HepG2 (cell line): ENCODE data around the gene PREX1. TPM values are rescaled to one million over a fixed set of nuclear protein-coding genes. Genes with fewer than 3 reads are reported as not detected.

Experiments used
- ATAC-seq: fragments of 200-7000 bp; cut with Tn5 transposase; 3 replicates; pipeline ENCODE4 v1.9.1; 2020; ENCODE audit warnings: mild to moderate bottlenecking, moderate library complexity
- BruUV-seq: library from RNA; stranded (reverse); fragments of 400-500 nt; replicated peaks from 2 replicates; lab custom pipeline; 2021; lab: Mats Ljungman, UMichigan
- CTCF ChIA-PET: fragments of 300-600 bp; formaldehyde crosslinking; extraction: SDS; loops from one replicate; lab custom pipeline; 2021; ENCODE audit warnings: low total read pairs, inconsistent platforms, low intra/inter-chr PET ratio; lab: Yijun Ruan, JAX
- POLR2A ChIA-PET: fragments of 350-600 bp; sonication (Branson Sonifier 250); formaldehyde crosslinking; loops from one replicate; lab custom pipeline; 2020; ENCODE audit warnings: antibody characterized with exemption, inconsistent platforms; lab: Yijun Ruan, JAX
- DNase-seq: peaks from one replicate; pipeline ENCODE4 v3.0.0-alpha.2; 2015; ENCODE audit warnings: low spot score
- FAIRE-seq: peaks from 3 replicates; lab custom pipeline; 2011; peaks lifted over from hg19 to GRCh38; lab: Jason Lieb, UNC
- H2AFZ ChIP-seq: one replicate; pipeline ENCODE4 v1.6.1; 2011; ENCODE audit warnings: low read length, inconsistent platforms
- H3K27ac ChIP-seq: fragments of 300-600 bp; 3 replicates; pipeline ENCODE4 v1.8.0; 2011; ENCODE audit warnings: mixed run types, mild to moderate bottlenecking, mixed read lengths, low read length, inconsistent platforms; ENCODE audit not compliant: insufficient read depth; ENCODE audit errors: extremely low read length
- H3K27me3 ChIP-seq, 2 experiments: fragments of 200-600 bp in 1 of 2; 2 replicates in 1 of 2; 3 replicates in 1 of 2; pipeline versions ENCODE4 v1.6.0 to v1.8.0; 2011; ENCODE audit warnings: low read length in 2 of 2, mild to moderate bottlenecking in 2 of 2, moderate library complexity in 2 of 2, inconsistent platforms in 1 of 2; ENCODE audit not compliant: insufficient read depth in 2 of 2, control insufficient read depth in 1 of 2
- H3K36me3 ChIP-seq, 2 experiments: fragments of 200-600 bp in 1 of 2; replicated peaks in 1 of 2; 2 replicates in 1 of 2; 3 replicates in 1 of 2; pipeline versions ENCODE4 v1.5.1 to v1.8.0; 2011; ENCODE audit warnings: low read length in 2 of 2, inconsistent platforms in 1 of 2; ENCODE audit not compliant: insufficient read depth in 2 of 2, control insufficient read depth in 1 of 2
- H3K4me1 ChIP-seq: 2 replicates; pipeline ENCODE4 v1.5.1; 2012; ENCODE audit warnings: low read length, inconsistent platforms; ENCODE audit not compliant: insufficient read depth
- H3K4me2 ChIP-seq: 2 replicates; pipeline ENCODE4 v1.6.0; 2011; ENCODE audit warnings: low read depth, low read length, inconsistent platforms
- H3K4me3 ChIP-seq, 3 experiments: fragments of 200-600 bp in 1 of 3; sonication (generic), shearing (Covaris generic) in 1 of 3; replicated peaks in 1 of 3; 2 replicates each; pipeline ENCODE4 v1.5.1; 2011 to 2016; ENCODE audit warnings: low read length in 3 of 3, inconsistent platforms in 2 of 3, low read depth in 2 of 3, mild to moderate bottlenecking in 2 of 3, control low read depth in 1 of 3, mixed read lengths in 1 of 3; ENCODE audit not compliant: insufficient read depth in 1 of 3
- H3K79me2 ChIP-seq: one replicate; pipeline ENCODE4 v1.6.1; 2011; ENCODE audit warnings: low read length, inconsistent platforms; ENCODE audit not compliant: insufficient read depth
- H3K9ac ChIP-seq: 2 replicates; pipeline ENCODE4 v1.6.0; 2011; ENCODE audit warnings: mild to moderate bottlenecking, low read depth, low read length, inconsistent platforms; ENCODE audit not compliant: insufficient read depth
- H3K9me3 ChIP-seq: 2 replicates; pipeline ENCODE4 v1.5.1; 2012; ENCODE audit warnings: mild to moderate bottlenecking, low read length
- H4K20me1 ChIP-seq: 2 replicates; pipeline ENCODE4 v1.6.0; 2011; ENCODE audit warnings: inconsistent platforms, mild to moderate bottlenecking, low read length, moderate library complexity; ENCODE audit not compliant: insufficient read depth
- SNAPC4 ChIP-seq: sonication (generic); formaldehyde crosslinking; IDR thresholded peaks from 2 replicates; pipeline ENCODE4 v1.4.0; 2020; ENCODE audit warnings: mild to moderate bottlenecking, missing genetic modification reagents
- TCF12 ChIP-seq, 2 experiments: fragments of 450-650 bp in 1 of 2; sonication (generic) in 1 of 2; formaldehyde crosslinking in 1 of 2; IDR thresholded peaks; 2 replicates each; pipeline versions ENCODE4 v1.6.1 to v1.8.0; 2017 to 2022; ENCODE audit warnings: antibody characterized with exemption in 1 of 2, mild to moderate bottlenecking in 1 of 2, missing genetic modification reagents in 1 of 2, moderate library complexity in 1 of 2
- ZC3H13 ChIP-seq: sonication (generic); formaldehyde crosslinking; IDR thresholded peaks from 2 replicates; pipeline ENCODE4 v1.8.1; 2023; ENCODE audit warnings: mild to moderate bottlenecking, missing genetic modification reagents, moderate library complexity
- ZFYVE20 ChIP-seq: sonication (generic); formaldehyde crosslinking; IDR thresholded peaks from 2 replicates; pipeline ENCODE4 v1.8.0; 2023; ENCODE audit warnings: low read depth, mild to moderate bottlenecking, moderate library complexity, missing genetic modification reagents, borderline replicate concordance
- ZNF549 ChIP-seq: sonication (generic); formaldehyde crosslinking; IDR thresholded peaks from 2 replicates; pipeline ENCODE4 v1.5.0; 2020; ENCODE audit warnings: missing genetic modification reagents
- ZNF558 ChIP-seq: sonication (generic); formaldehyde crosslinking; IDR thresholded peaks from 2 replicates; pipeline ENCODE4 v1.9.0; 2022; ENCODE audit warnings: mild to moderate bottlenecking, missing genetic modification reagents, borderline replicate concordance
- WGBS: methylation state at CpG from one replicate; pipeline ENCODE4 v1.1.6; 2017; ENCODE audit warnings: low lambda C conversion rate; 5-methylcytosine and 5-hydroxymethylcytosine counted together
- in situ Hi-C: cut with HindIII; loops from 2 replicates; pipeline ENCODE4 v1.10.0; 2017; ENCODE audit warnings: low pct_unique_long_range_greater_than_20kb; ENCODE audit not compliant: extremely low pct_ligation_motif_present
- intact Hi-C: fragments of 100-400 bp; cut with micrococcal nuclease; formaldehyde crosslinking; loops from one replicate; pipeline ENCODE4 v1.10.0; 2022; ENCODE audit not compliant: unreplicated experiment
- polyA plus RNA-seq, 8 experiments: library from polyadenylated mRNA; depleted of rRNA in 3 of 8; stranded (reverse) in 7 of 8; unstranded in 1 of 8; fragments of >200 nt; fragmentation: Illumina TruSeq in 4 of 8; extraction: Trizol in 4 of 8; gene quantifications; 2 replicates each; pipeline versions ENCODE4 v1.2.1 to v1.2.3, GENCODE V29; 2011 to 2016; ENCODE audit warnings: low read depth in 4 of 8, missing spikeins in 1 of 8, mixed read lengths in 1 of 8; ENCODE audit not compliant: insufficient read depth in 1 of 8
- total RNA-seq, 5 experiments: library from RNA; depleted of rRNA; stranded (reverse); fragments of >200 nt; fragmentation: Illumina TruSeq; extraction: Trizol; gene quantifications; 2 replicates each; pipeline ENCODE4 v1.2.3, GENCODE V29; 2016; ENCODE audit warnings: low read depth in 1 of 5
- TF ChIP-seq, protein P1 (sequence below): sonication (generic); formaldehyde crosslinking; IDR thresholded peaks from 2 replicates; pipeline ENCODE4 v1.5.0; 2020; ENCODE audit warnings: mild to moderate bottlenecking, missing genetic modification reagents, moderate library complexity
- TF ChIP-seq, protein P2 (sequence below): sonication (generic); formaldehyde crosslinking; IDR thresholded peaks from 2 replicates; pipeline ENCODE4 v1.8.1; 2023; ENCODE audit warnings: mild to moderate bottlenecking, missing genetic modification reagents, borderline replicate concordance

PREX1 gene
- total and polyA plus RNA-seq, 2 of the 13 experiments (the other 11 are each of a cell fraction or from before 2014, with no cell fraction given): 0.02 to 0.04 TPM

DNA sequence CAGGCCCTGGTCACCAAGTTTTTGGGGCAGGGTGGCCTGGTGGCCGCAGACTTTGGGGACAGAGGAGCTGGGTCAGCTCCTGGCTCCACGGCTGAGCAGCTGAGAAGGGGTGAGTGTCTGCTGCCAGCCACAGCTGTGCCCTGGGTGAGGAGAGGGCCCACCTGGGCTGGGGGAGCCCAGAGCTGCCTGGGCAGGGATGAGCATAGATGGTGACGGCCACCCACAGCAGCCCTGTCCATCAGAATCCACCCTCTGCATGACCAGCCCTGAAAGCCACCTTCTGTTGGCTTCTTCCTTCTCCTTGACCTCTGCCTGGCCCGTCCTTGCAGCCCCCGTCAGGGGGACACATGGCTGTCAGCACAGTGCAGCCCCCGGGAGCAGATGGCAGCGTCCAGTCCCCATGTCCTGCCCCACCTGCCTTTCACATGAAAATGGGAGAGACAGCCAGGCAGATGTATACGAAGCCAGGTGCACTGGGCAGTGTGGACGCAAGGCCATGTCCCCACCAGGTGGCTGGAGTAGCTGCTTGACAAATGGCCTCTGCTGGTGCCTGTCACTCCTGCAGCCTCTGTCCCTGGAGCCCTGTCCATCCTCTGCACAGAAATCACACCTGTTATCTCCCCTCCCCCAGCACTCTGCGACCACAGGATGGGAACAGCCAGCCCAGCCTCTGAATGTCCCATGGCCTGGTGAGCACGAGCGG is 220.8 kb downstream of the PREX1 start:
- ChIA-PET CTCF (no interaction called here), POLR2A (no interaction called here)
- no TSS peak for BruUV-seq
- FAIRE-seq (no peak), DNase-seq (no peak), ATAC-seq (peak; percentile 69)
- no peak overlapping the region for H3K27ac ChIP-seq
- 21% methylated on average over 11 of the region's 12 CpGs for WGBS
- no peak overlapping the region for H3K4me2 ChIP-seq
- H3K27me3 ChIP-seq: peaks cover 7 to 16% of the 10 kb centered on the region in 2 experiments; a peak in 2 of 5 replicates
- intact Hi-C loops: no loop called here
- no peak for TF ChIP-seq TCF12 (IDR thresholded peaks at IDR 0.05)
- TF ChIP-seq TCF12 (CRISPR knock-in tag; IDR thresholded peaks at IDR 0.05): no peak
- TF ChIP-seq, protein P1, sequence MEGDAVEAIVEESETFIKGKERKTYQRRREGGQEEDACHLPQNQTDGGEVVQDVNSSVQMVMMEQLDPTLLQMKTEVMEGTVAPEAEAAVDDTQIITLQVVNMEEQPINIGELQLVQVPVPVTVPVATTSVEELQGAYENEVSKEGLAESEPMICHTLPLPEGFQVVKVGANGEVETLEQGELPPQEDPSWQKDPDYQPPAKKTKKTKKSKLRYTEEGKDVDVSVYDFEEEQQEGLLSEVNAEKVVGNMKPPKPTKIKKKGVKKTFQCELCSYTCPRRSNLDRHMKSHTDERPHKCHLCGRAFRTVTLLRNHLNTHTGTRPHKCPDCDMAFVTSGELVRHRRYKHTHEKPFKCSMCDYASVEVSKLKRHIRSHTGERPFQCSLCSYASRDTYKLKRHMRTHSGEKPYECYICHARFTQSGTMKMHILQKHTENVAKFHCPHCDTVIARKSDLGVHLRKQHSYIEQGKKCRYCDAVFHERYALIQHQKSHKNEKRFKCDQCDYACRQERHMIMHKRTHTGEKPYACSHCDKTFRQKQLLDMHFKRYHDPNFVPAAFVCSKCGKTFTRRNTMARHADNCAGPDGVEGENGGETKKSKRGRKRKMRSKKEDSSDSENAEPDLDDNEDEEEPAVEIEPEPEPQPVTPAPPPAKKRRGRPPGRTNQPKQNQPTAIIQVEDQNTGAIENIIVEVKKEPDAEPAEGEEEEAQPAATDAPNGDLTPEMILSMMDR (CRISPR knock-in tag): peak; percentile 24; the same call in 1 of the 2 replicates
- no peaks in the 10 kb centered on the region for H3K36me3 ChIP-seq
- no peaks in the 10 kb centered on the region for H3K9me3 ChIP-seq
- H4K20me1 ChIP-seq: no peaks in the 10 kb centered on the region
- H3K4me1 ChIP-seq: peaks cover 20% of the 10 kb centered on the region
- no peak overlapping the region for H3K4me3 ChIP-seq
- H2AFZ ChIP-seq: no peak overlapping the region
- in situ Hi-C loops: loop anchor here (25.0 kb wide), 1 partner anchor 195 kb away; no protein-coding TSS in a partner anchor
- H3K79me2 ChIP-seq: no peaks in the 10 kb centered on the region
- no peak overlapping the region for H3K9ac ChIP-seq

DNA sequence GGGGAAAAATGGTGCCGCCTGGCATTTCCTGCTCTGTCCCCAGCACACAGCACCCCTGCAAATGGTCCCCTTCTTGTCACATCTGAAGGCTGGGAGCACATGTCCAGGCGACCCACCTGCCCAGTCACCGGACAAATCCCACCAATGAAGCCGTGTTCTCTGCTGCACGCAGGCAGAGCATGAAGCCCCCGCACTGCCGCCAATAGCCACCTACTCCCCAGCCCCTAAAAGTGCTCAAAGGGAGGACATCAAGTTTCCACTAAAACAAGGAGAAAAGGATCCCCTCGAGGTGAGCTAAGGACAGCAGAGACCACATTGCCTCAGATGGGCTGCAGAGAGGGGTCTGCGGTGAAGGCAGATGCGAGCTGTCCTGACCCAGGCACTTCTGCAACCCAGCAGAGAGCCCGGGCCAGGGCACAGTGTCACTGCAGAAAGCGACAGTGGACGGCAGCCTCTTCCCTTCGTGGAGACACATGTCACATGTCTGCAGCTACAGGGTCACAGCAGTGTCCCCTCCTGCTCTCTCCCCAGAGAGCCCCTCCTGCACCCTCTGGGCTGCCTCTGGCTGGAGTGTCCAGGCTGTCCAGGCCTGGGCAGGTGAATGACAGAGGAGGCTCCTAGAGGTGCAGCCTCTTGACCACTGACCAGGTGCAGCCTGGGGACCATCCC is 221.5 kb downstream of the PREX1 start:
- in situ Hi-C loops (loop anchor here (25.0 kb wide), 1 partner anchor 194 kb away; no protein-coding TSS in a partner anchor), intact Hi-C loops (no loop called here)
- ChIA-PET POLR2A (no interaction called here), CTCF (no interaction called here)
- no peaks in the 10 kb centered on the region for H4K20me1 ChIP-seq
- no peak overlapping the region for H3K27ac ChIP-seq
- H3K4me1 ChIP-seq: peaks cover 20% of the 10 kb centered on the region
- ATAC-seq (peak; percentile 42), FAIRE-seq (no peak), DNase-seq (no peak)
- no peak overlapping the region for H2AFZ ChIP-seq
- H3K79me2 ChIP-seq: no peaks in the 10 kb centered on the region
- no peak overlapping the region for H3K9ac ChIP-seq
- H3K36me3 ChIP-seq: no peaks in the 10 kb centered on the region
- no TSS peak for BruUV-seq
- H3K4me3 ChIP-seq: no peak overlapping the region
- WGBS: 51% methylated on average over 10 of the region's 14 CpGs
- H3K4me2 ChIP-seq: no peak overlapping the region
- peaks cover 7 to 16% of the 10 kb centered on the region in 2 experiments; a peak in 2 of 5 replicates for H3K27me3 ChIP-seq
- no peaks in the 10 kb centered on the region for H3K9me3 ChIP-seq
- TF ChIP-seq, protein P2, sequence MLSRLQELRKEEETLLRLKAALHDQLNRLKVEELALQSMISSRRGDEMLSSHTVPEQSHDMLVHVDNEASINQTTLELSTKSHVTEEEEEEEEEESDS (CRISPR knock-in tag): no peak
- TF ChIP-seq SNAPC4 (CRISPR knock-in tag) (no peak), ZNF549 (no peak), ZNF558 (CRISPR knock-in tag) (no peak), ZC3H13 (CRISPR knock-in tag) (no peak), ZFYVE20 (CRISPR knock-in tag) (no peak)
